22Rv1 (cell line): ENCODE results near the gene XAGE3.

Experiments used
- CTCF ChIP-seq: fragments of 450-650 bp; IDR thresholded peaks from 2 replicates; pipeline ENCODE4 v1.5.1; 2017; ENCODE audit warnings: mild to moderate bottlenecking
- ZFX ChIP-seq: fragments of 450-650 bp; IDR thresholded peaks from 2 replicates; pipeline ENCODE4 v1.6.1; 2017; ENCODE audit warnings: antibody characterized with exemption, borderline replicate concordance

GRCh38 chrX:52865343-52865998 is 2.4 kb downstream of the XAGE3 start:
- TF ChIP-seq CTCF, result no peak
- no peak for TF ChIP-seq ZFX
